Stimulated activated CD4-positive, alpha-beta T cell treated with anti-CD3 and anti-CD28 coated beads, Interleukin-15, amount 100 ng/mL, for 48 hours (primary cell): ENCODE results near the gene VAX1.

Source experiments
- DNase-seq, 2 donors: peaks; one replicate each; pipeline ENCODE4 v3.0.0-alpha.2; 2020; ENCODE audit warnings: low read depth in 2 of 2

The VAX1 gene

DNA sequence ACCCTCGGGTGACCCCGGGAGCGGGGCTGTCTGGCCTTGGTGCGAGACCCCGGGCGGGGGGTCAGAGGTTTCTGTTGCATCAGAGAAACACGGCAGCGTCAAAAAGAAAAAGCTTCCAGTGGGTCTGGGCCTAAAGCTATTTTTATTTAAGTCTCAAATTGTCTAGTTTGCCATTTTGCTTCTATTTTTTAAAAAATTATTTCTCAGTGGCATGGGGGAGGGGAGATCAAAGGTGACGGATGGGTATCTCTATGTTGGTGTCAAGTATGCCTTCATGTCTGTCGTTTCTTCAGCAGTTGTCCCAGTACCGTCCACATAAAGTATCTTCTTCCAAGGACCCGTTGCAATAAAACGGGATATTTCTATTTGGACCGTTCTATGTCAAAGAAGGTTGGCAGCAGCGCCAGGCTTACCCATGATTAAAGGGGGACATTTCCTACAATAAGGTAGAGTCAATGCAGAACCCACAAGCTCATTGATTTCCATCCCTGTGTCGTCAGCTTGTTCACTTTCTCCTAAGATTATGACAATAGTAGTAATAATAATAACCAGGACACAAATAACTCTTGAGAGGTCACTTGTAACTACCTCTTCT, 26.0 kb upstream of the VAX1 start:
- DNase-seq, result no peak

GRCh38 chr10:117163061-117163953, 25.2 kb upstream of the VAX1 start:
- no peak for DNase-seq

- no peak for DNase-seq
These were observed 24.3 kb upstream of the VAX1 start for GRCh38 chr10:117162093-117163060.

DNA sequence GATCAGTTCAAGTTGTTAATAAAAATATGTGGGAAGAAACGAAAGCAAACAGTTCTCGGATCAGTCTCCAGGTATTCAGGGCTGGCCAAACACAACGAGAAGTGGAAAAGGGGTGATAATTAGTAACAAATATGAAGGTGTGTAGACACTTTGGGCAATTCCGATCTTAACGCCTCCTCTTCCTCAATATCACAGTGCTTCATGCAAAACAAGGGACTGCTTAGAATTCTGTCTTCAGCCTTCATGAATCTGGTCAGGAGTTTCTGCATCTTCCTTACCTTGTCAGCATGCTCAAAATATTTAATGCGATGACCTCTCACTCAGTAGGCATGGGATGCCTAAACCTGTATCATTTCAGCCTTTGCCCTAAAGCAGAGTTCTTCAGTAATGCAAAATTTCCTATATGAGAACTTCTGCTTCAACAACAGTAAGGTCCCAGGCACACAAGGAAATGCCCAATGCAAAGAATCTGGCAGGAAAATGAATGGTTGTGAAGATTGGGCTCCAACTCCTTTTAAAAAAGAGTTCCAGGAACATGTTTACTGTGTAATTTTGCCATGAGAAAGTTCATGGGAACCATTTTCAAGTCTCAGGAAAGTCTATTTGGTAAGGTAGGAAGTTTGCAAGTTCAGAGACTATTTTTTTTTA, 23.4 kb upstream of the VAX1 start:
- DNase-seq, result no peak

- DNase-seq, result no peak
These were observed 22.5 kb upstream of the VAX1 start for GRCh38 chr10:117160567-117160966.

GRCh38 chr10:117159390-117159789, 21.3 kb upstream of the VAX1 start:
- no peak for DNase-seq

DNA sequence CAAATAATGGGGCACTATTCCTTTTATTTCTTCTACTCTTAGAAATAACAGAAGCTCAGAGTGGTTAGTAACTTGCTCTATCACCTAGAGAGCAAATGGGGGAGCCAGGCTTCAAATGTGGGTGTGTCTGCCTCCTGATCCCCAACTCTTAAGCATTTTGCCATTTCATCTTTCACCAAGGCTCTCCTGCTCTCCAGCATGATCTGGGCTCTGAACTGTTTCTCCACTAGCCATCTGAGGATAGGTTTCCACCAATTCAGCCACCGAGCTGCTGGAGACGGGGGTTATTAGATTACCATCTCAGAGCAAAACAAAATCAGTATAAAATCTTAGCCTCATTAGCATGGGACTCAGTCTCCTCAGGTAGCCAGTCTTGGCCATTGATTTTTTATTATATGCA, 20.2 kb upstream of the VAX1 start:
- DNase-seq, result no peak

GRCh38 chr10:117152668-117153067, 14.6 kb upstream of the VAX1 start:
- DNase-seq, result no peak

DNA sequence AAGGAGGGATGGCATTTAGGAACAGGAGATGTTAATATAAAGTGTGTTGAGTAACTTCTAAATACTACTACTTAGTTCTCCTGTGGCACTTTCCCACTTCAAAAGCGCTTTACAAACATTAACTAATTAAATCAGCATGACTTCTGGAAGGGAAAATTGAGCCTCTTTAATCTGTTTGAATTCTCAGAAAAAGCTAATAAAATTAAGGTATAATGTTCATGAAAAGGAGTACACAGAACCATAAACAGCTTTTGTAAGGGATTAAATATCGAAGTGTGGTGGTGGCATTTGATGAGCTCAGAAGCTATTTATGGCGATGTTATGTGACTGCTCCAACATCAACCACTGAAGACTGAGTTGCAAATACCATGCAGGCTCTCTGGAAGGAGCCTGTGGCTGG, 10.2 kb upstream of the VAX1 start:
- DNase-seq, result no peak

DNA sequence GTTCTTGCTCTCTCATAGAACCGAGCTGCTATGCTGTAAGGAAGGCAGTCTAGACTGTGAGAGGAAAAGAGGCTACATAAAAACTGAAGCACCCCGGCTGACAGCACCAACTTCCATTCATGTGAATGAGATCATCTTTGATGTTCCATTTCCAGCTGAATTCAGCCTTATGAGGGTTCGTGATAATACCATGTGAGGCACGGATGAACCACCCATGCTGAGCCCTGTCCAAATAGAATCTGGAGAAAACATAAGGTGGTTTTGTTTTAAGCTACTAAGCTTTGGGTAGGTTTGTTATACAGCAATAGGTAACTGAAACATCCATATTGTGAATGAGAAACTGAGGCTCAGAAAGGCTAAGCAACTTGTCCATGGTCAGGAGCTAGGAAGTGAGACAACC, 6.9 kb upstream of the VAX1 start:
- DNase-seq, result no peak

DNA sequence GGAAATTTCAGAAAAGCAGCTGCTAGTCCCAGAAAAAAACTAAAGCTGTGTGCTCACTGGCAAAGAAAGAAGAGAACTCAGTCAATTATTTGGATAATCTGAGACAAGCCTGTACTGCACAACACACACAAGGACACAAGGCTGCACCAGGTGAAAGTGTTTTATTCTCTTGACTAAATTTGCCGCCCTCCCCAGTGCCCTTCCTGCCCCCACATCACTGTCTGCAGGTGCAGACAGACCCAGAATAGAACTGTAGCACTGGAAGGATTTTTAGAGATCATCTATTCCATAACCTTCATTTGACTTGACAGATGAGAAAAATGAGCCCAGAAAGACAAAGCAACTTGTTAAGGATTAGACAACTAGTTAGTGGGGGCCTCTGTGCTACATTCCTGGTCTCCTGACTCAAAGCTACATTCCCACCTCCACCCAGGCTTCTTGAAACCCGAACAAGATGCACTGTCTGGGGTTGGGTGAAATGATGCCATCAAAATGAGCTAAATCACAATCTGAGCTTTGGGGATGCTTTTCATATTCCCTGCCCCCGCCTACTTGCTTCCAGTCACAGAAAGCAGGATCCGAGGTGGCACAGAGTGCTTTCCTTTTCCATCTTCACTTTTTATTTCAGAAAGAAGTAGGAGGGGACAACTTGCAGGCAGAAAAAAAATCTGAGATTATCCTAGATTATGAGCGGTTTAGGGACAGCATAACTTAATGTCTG, 5.2 kb upstream of the VAX1 start:
- no peak for DNase-seq

DNA sequence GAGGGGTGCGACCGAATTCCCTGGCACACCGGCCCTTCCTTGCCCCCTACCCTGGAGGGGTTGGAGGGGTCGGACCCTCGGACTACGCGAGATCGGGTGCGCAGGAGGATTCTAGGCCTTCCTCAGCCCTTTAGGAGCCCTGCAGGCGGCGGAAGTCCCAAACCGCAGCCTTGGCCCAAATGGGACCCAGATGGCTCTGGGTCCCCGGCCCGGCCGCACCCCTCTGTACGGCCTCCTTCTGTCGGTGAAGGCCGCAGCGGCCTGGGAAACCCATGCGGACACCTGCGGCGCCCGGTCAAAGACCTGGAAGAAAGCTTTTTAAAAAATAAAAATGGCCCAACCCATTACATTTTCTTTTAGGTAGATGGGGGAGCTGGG, 2.4 kb upstream of the VAX1 start:
- no peak for DNase-seq

DNA sequence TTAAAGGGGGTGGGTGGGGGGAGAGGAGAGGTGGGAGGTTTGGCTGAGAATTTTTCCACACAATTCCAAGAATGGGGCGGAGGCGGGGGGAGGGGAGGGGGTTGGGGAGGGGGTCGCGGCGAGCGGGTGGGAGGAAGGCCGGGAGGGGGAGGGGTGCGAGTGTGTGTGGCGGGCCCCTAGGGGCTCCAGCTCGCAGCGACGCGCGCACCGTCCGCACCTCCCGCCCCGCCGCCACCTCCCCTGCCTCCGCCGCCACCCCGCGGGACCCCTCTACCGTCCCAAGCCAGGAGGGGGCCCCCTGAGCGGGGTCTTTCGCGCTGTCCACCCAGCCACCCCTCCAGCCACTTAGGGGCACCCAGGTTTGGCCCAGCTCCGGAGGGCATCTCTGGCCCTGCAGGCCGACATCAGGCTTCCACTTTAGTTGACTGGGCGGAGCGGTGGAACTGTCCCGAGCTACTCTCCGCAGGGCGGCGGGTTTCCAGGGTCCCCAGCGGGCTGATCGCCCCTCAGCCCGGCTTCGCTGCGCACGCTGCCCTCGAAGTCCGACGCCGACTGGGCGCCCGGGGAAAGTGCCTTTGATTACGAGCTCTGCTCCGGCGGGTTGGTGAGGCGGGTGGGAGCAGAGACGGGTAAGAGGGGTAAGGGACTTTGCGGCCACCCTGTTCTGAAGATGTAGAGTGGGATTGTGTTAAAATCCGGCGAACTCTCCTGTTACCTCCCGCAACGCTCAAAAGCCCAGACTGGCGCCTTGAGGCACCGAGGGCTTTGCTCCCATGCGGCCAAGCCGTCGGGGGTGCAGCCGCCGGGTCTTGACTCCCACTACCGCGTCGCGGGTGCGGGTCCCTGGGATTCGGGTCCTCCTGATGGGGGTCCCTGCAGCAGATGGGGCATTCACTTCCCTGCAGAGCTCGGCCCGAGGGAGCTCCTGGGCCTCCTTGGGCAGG, 1.8 kb upstream of the VAX1 start:
- no peak for DNase-seq

- no peak for DNase-seq
These were observed 939 bp upstream of the VAX1 start for GRCh38 chr10:117138838-117139580.

DNA sequence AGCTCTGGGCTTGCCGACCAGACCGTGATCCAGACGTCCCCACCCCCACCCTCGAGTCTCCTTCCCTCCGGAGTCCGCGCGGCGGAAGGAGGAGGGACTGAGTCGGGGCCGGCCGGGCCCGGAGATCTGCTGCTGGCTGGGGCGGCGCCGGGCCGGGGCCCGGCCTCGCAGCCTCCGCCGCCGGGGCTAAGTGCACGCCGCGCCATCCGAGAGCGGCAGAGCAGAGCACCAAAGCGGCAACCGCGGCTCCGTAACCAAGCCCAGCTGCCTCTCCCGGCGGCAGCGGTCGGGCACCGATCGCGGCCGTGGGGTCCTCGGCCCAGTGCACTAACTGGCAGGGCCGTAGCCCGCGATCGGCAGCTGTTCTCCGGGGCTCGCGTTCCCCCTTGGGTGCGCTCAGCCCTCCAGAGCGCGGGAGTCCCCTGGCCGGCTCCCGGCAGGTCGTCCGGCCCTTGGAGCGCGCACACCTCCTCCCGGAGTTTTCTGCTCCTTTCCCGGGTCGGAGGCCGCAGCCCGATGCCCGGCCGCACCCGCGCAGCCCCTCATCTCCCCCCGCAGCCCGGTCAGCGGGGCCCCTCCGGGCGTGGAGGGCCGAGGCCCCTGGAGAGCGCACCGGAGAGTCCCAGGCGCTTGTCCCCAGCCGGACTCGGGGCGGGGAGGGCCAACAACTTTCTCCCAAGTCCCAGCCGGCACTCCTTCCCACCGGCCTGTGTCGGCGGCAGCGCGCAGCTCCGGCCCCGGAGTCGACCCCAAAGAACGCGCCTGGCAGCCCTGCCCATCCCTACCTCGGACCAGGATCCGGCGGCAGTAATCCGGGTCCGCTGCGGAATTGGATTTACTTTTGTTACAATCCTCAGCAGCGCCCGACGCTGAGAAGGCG, 799 bp downstream of the VAX1 start:
- DNase-seq, result no peak

GRCh38 chr10:117136391-117136975, 1.6 kb downstream of the VAX1 start:
- no peak for DNase-seq

GRCh38 chr10:117135480-117136140, 2.5 kb downstream of the VAX1 start:
- DNase-seq, result no peak
